HG02763 (cell line): ENCODE data around the gene MOB3B.
"Not testable (repeated sequence)": the region's sequence is repeated elsewhere in the genome, so short reads cannot be mapped to it uniquely, and the experiment has no call there.

Source experiments
- ATAC-seq: cut with Tn5 transposase; IDR thresholded peaks from one replicate; pipeline ENCODE4 v1.9.1; 2021; ENCODE audit warnings: mild to moderate bottlenecking, moderate library complexity; ENCODE audit not compliant: unreplicated experiment

The MOB3B gene

GRCh38 chr9:27427272-27427643 is 102.4 kb downstream of the MOB3B start:
- ATAC-seq = no peak

GRCh38 chr9:27426511-27427271 is 102.9 kb downstream of the MOB3B start:
- ATAC-seq = no peak

- no peak for ATAC-seq
These were observed 103.6 kb downstream of the MOB3B start for GRCh38 chr9:27425827-27426510.

- no peak for ATAC-seq
These were observed 105.5 kb downstream of the MOB3B start for GRCh38 chr9:27423915-27424710.

GRCh38 chr9:27422279-27422834 is 107.3 kb downstream of the MOB3B start:
- no peak for ATAC-seq

GRCh38 chr9:27421577-27421976 is 108.0 kb downstream of the MOB3B start:
- ATAC-seq = no peak

GRCh38 chr9:27419558-27419957 is 110.1 kb downstream of the MOB3B start:
- not testable (repeated sequence) for ATAC-seq

GRCh38 chr9:27414220-27414761 is 115.3 kb downstream of the MOB3B start:
- no peak for ATAC-seq

GRCh38 chr9:27413511-27414219 is 115.9 kb downstream of the MOB3B start:
- ATAC-seq = no peak

GRCh38 chr9:27412963-27413362 is 116.7 kb downstream of the MOB3B start:
- no peak for ATAC-seq

- no peak for ATAC-seq
These were observed 117.5 kb downstream of the MOB3B start for GRCh38 chr9:27412081-27412480.

GRCh38 chr9:27408482-27408881 is 121.1 kb downstream of the MOB3B start:
- ATAC-seq = no peak

GRCh38 chr9:27408001-27408400 is 121.6 kb downstream of the MOB3B start:
- ATAC-seq = no peak

- ATAC-seq = no peak
These were observed 122.1 kb downstream of the MOB3B start for GRCh38 chr9:27407491-27407890.

- ATAC-seq = no peak
These were observed 125.0 kb downstream of the MOB3B start for GRCh38 chr9:27404661-27405060.

GRCh38 chr9:27402626-27403025 is 127.0 kb downstream of the MOB3B start:
- ATAC-seq = no peak

GRCh38 chr9:27400334-27400880 is 129.2 kb downstream of the MOB3B start:
- ATAC-seq = no peak

GRCh38 chr9:27398982-27399653 is 130.5 kb downstream of the MOB3B start:
- no peak for ATAC-seq

- ATAC-seq = no peak
These were observed 133.1 kb downstream of the MOB3B start for GRCh38 chr9:27396495-27396894.

GRCh38 chr9:27395484-27395921 is 134.1 kb downstream of the MOB3B start:
- no peak for ATAC-seq
